Endothelial cell of umbilical vein (primary cell): Measurements from ENCODE around the gene C4orf54.

Source experiments
- CTCF ChIP-seq, 2 donors: IDR thresholded peaks; 1 replicate in 1 of 2; 2 replicates in 1 of 2; pipeline ENCODE4 v1.5.1; 2011; ENCODE audit warnings: low read length in 2 of 2, mild to moderate bottlenecking in 2 of 2, moderate library complexity in 2 of 2, control low read depth in 1 of 2, inconsistent platforms in 1 of 2, low read depth in 1 of 2; ENCODE audit not compliant: insufficient read depth in 1 of 2; ENCODE audit errors: extremely low read depth in 1 of 2
- EZH2 ChIP-seq: IDR thresholded peaks from 2 replicates; pipeline ENCODE4 v1.6.1; 2012; ENCODE audit warnings: borderline replicate concordance, low read depth, mild to moderate bottlenecking, moderate library complexity, low read length, inconsistent platforms; ENCODE audit not compliant: severe bottlenecking
- FOS ChIP-seq: IDR thresholded peaks from 2 replicates; pipeline ENCODE4 v1.6.1; 2011; ENCODE audit warnings: mild to moderate bottlenecking, low read length, moderate library complexity, borderline replicate concordance; ENCODE audit not compliant: insufficient read depth
- GATA2 ChIP-seq: IDR thresholded peaks from 2 replicates; pipeline ENCODE4 v1.7.0; 2011; ENCODE audit warnings: low read depth, mild to moderate bottlenecking, moderate library complexity, mixed read lengths, low read length; ENCODE audit not compliant: insufficient read length, insufficient read depth
- MAX ChIP-seq: IDR thresholded peaks from 2 replicates; pipeline ENCODE4 v1.6.1; 2011; ENCODE audit not compliant: insufficient read depth, insufficient read length
- MYC ChIP-seq: IDR thresholded peaks from one replicate; pipeline ENCODE4 v1.6.1; 2011; ENCODE audit warnings: mild to moderate bottlenecking, low read depth, low read length
- POLR2A ChIP-seq: IDR thresholded peaks from 2 replicates; pipeline ENCODE4 v1.6.1; 2012; ENCODE audit warnings: low read depth, mild to moderate bottlenecking, control low read depth, low read length
- POLR2AphosphoS5 ChIP-seq: IDR thresholded peaks from 2 replicates; pipeline ENCODE4 v1.6.1; 2012; ENCODE audit warnings: low read depth, mild to moderate bottlenecking, control low read depth, low read length, moderate library complexity; ENCODE audit not compliant: insufficient read depth

- TF ChIP-seq CTCF (IDR thresholded peaks at IDR 0.05; ENCODE audit: extremely low read depth in 1 of 2, insufficient read depth in 1 of 2, low read depth in 1 of 2, low read length in 2 of 2) (no peak), EZH2 (no peak), POLR2A (no peak), GATA2 (no peak), MYC (no peak), MAX (no peak), POLR2AphosphoS5 (no peak), FOS (no peak)
These were observed 33.4 kb upstream of the C4orf54 start for GRCh38 chr4:99690990-99691389.
